Measurements from ENCODE around the gene HECTD4.

Gene HECTD4

DNA sequence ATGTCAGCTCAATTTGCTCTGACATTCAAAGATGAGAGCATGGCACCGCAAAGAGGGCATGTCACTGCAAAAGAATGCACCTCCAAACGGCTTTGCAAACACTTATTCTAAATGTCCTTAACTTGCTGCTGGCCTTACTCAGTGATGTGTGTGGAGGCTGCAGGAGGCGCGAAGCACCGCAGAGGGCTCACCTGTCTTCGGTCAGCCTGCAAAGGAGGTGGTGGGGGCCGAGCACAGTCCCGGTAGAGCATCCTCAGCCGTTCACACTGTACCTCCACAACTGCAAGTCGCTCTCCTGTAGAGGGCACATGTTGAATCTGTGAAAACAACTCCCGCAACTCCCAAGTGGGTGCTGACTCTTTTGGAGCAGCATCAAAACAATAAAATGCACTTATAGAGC lies 163.0 kb downstream of the HECTD4 start:
- no peak for DNase-seq (ENCODE audit: extremely low spot score)
- CTCF ChIA-PET = interaction anchor here (1.0 to 2.3 kb wide), 2 partner anchors 17 to 20 kb away, joined by 3 to 7 read pairs; no protein-coding TSS in a partner anchor
- POLR2A ChIA-PET = interaction anchor here (0.6 kb wide), 1 partner anchor 318 kb away, joined by 3 read pairs; no protein-coding TSS in a partner anchor
- no peak for TF ChIP-seq CTCF (IDR thresholded peaks at IDR 0.05; ENCODE audit: control extremely low read depth, extremely low read depth, low read depth, missing control alignments)

DNA sequence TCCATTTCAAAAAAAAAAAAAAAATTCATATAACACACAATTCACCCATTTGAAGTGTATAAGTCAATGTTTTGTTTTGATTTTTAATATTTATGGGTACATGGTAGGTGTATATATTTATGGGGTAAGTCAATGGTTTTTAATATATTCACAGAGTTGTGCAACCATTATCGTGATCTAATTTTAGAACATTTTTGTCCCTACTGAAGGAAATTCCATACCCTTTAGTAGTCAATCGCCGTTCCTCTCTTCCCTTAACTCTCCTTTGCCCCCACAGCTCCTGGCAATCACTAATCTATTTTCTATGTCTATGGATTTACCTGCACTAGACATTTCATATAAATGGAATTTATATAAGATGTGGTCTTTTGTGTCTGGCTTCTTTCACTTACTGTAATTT lies 164.1 kb downstream of the HECTD4 start:
- no peak for DNase-seq (ENCODE audit: extremely low spot score)
- POLR2A ChIA-PET = interaction anchor here (0.7 kb wide), 1 partner anchor 1080 kb away, joined by 4 read pairs; no protein-coding TSS in a partner anchor
- CTCF ChIA-PET = interaction anchor here (1.2 to 2.3 kb wide), 4 partner anchors 15 to 22 kb away, joined by 3 to 9 read pairs (median 5); no protein-coding TSS in a partner anchor

DNA sequence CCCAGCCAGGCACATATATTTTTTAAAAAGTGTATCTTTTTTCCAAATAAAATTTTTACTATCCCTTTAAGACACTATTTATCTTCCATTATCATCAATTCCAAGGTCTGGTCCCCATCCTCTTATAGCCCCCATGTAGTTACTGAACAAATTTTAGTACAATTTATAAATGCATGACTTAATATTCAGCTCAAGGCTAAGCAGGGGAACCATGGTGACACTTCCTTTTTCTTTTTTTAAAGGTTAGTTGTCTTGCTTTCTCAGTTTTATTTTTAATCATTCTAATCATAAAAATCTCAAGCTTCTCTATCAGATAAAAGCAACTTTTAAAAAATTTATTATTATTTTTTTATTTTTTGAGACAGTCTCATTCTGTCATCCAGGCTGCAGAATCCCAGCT lies 164.6 kb downstream of the HECTD4 start:
- CTCF ChIA-PET = interaction anchor here (0.7 to 2.3 kb wide), 5 partner anchors 14 to 169 kb away, joined by 3 to 9 read pairs (median 4); no protein-coding TSS in a partner anchor
- no peak for TF ChIP-seq CTCF (IDR thresholded peaks at IDR 0.05; ENCODE audit: control extremely low read depth, extremely low read depth, low read depth, missing control alignments)
- POLR2A ChIA-PET = interaction anchor here (0.6 to 0.7 kb wide), 2 partner anchors 1080 to 1106 kb away, joined by 3 to 4 read pairs; no protein-coding TSS in a partner anchor
- DNase-seq (ENCODE audit: extremely low spot score) = no peak

More for the DNA sequence above, 164.1 kb downstream of the HECTD4 start:
- no peak for TF ChIP-seq CTCF (IDR thresholded peaks at IDR 0.05; ENCODE audit: control extremely low read depth, extremely low read depth, low read depth, missing control alignments)

GRCh38 chr12:112216223-112216622 lies 166.0 kb downstream of the HECTD4 start:
- ChIA-PET POLR2A (no interaction called here), CTCF (no interaction called here)
- DNase-seq (ENCODE audit: extremely low spot score) = no peak
- no peak for TF ChIP-seq CTCF (IDR thresholded peaks at IDR 0.05; ENCODE audit: control extremely low read depth, extremely low read depth, low read depth, missing control alignments)

GRCh38 chr12:112214064-112214463 lies 168.2 kb downstream of the HECTD4 start:
- no peak for DNase-seq (ENCODE audit: extremely low spot score)
- ChIA-PET CTCF (interaction anchor here (1.5 kb wide), 1 partner anchor 16 kb away, joined by 6 read pairs; no protein-coding TSS in a partner anchor), POLR2A (no interaction called here)
- TF ChIP-seq CTCF (IDR thresholded peaks at IDR 0.05; ENCODE audit: control extremely low read depth, extremely low read depth, low read depth, missing control alignments) = no peak

GRCh38 chr12:112208301-112208910 lies 173.8 kb downstream of the HECTD4 start:
- no peak for TF ChIP-seq CTCF (IDR thresholded peaks at IDR 0.05; ENCODE audit: control extremely low read depth, extremely low read depth, low read depth, missing control alignments)
- POLR2A ChIA-PET = no interaction called here
- no peak for DNase-seq (ENCODE audit: extremely low spot score)
- CTCF ChIA-PET = interaction anchor here (1.6 to 5.7 kb wide), 2 partner anchors 9 to 78 kb away, joined by 6 to 37 read pairs; no protein-coding TSS in a partner anchor
